ENCODE results near the gene ERF.

ERF gene

DNA sequence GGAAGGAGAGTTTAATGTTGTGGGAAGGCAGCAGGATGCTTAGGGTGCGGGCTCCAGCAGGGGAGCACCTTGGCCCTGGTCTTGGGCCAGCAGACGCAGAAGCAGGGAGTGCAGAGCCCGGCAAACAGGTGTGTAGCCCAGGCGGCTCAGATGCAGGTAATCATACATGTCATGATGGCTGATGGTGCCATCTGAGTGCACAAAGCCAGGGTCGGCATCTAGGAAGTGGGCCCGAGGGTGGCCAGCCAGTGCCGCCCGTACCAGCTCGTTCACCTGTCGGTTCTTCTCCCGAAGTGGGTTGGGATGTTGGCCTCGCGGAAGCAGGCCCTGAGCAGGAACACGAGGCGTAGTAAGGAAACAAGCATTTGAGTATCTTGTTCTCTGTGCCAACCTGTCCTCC, 42.1 kb upstream of the ERF start:
- Histone ChIP-seq H3K4me2 (ENCODE audit: low read length, poor library complexity, severe bottlenecking) (no peak overlapping the region), H2BK12ac (ENCODE audit: low read length in 2 of 2) (no peak overlapping the region), H3K9me3 (ENCODE audit: control insufficient read depth, low read length) (no peaks in the 10 kb centered on the region), H2BK15ac (ENCODE audit: low read depth, poor library complexity, severe bottlenecking) (no peak overlapping the region), H3K27me3 (ENCODE audit: control insufficient read depth in 1 of 2, insufficient read depth in 1 of 2, low read length in 2 of 2) (no peaks in the 10 kb centered on the region), H2BK120ac (ENCODE audit: low read depth, low read length) (no peak overlapping the region), H2AFZ (ENCODE audit: low read depth, low read length) (no peak overlapping the region), H3K9ac (ENCODE audit: low read length) (no peak overlapping the region), H4K91ac (ENCODE audit: low read length) (peak overlapping the region; percentile 5), H3K79me1 (replicated peaks; ENCODE audit: low read length, poor library complexity, severe bottlenecking) (peaks cover 19% of the 10 kb centered on the region), H3K36me3 (ENCODE audit: control insufficient read depth in 1 of 2, insufficient read depth in 2 of 2, low read depth in 1 of 2, low read length in 2 of 2) (peaks cover 49 to 57% of the 10 kb centered on the region in 2 experiments), H2BK5ac (ENCODE audit: low read depth, low read length, poor library complexity, severe bottlenecking) (no peak overlapping the region), H3K14ac (ENCODE audit: low read length in 2 of 2) (no peak overlapping the region), H3K18ac (ENCODE audit: low read depth in 1 of 2, low read length in 2 of 2) (no peak overlapping the region), H3K4me3 (ENCODE audit: insufficient read depth in 1 of 2, low read depth in 1 of 2, low read length in 2 of 2) (no peak overlapping the region), H2AK5ac (ENCODE audit: low read length, severe bottlenecking) (no peak overlapping the region), H3K4me1 (ENCODE audit: control insufficient read depth, insufficient read depth, low read depth, low read length) (peaks cover 12% of the 10 kb centered on the region), H3K23ac (ENCODE audit: low read length in 2 of 2) (no peak overlapping the region), H3K4ac (ENCODE audit: low read depth in 1 of 2, low read length in 2 of 2) (no peak overlapping the region), H4K8ac (ENCODE audit: low read length) (no peak overlapping the region), H3K27ac (ENCODE audit: low read length, poor library complexity, severe bottlenecking) (no peak overlapping the region)
- no peak for DNase-seq
- WGBS: 98% methylated on average over 11 of the region's 15 CpGs

DNA sequence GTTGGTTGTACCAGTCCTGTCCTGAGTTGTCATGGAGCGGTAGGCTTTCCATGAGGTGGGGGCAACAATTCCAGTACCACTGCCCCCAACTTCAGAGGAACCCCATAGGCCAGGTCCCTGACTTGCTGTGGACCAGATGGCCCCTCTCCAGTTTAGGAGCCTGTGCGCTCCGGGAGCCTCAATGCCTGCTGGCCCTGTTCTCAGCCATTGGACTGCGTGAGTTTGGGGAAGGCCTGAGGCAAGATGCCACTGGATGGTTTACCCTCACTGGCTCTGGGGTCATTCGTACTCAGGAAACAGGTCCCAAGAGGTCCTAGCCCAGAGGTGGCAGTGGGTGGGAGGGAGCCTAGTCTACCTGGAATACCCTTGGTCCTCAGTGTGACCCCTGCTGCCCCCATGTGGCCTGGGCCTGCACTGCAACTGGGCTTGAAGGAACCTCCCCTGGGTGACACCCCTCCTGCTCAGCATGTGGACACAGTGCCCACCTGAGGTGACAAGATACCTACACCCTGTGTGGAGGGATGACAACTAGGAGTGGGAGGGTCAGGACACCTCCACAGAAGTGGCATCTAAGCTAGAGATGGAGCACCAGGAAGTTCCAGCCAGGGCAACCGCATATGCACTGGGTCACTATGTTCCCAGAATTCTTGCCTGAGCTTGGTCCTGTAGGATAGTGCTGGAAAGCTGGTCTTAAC, 41.0 kb upstream of the ERF start:
- no peaks in the 10 kb centered on the region for H3K27me3 ChIP-seq (ENCODE audit: control insufficient read depth in 1 of 2, insufficient read depth in 1 of 2, low read length in 2 of 2)
- peaks cover 26% of the 10 kb centered on the region for H3K79me1 ChIP-seq (replicated peaks; ENCODE audit: low read length, poor library complexity, severe bottlenecking)
- H2BK120ac ChIP-seq (ENCODE audit: low read depth, low read length): no peak overlapping the region
- peaks cover 59 to 67% of the 10 kb centered on the region in 2 experiments for H3K36me3 ChIP-seq (ENCODE audit: control insufficient read depth in 1 of 2, insufficient read depth in 2 of 2, low read depth in 1 of 2, low read length in 2 of 2)
- H4K91ac ChIP-seq (ENCODE audit: low read length): no peak overlapping the region
- no peak overlapping the region for H3K14ac ChIP-seq (ENCODE audit: low read length in 2 of 2)
- no peak overlapping the region for H2BK15ac ChIP-seq (ENCODE audit: low read depth, poor library complexity, severe bottlenecking)
- H4K8ac ChIP-seq (ENCODE audit: low read length): no peak overlapping the region
- H3K18ac ChIP-seq (ENCODE audit: low read depth in 1 of 2, low read length in 2 of 2): no peak overlapping the region
- peaks cover 12% of the 10 kb centered on the region for H3K4me1 ChIP-seq (ENCODE audit: control insufficient read depth, insufficient read depth, low read depth, low read length)
- no peak overlapping the region for H2AFZ ChIP-seq (ENCODE audit: low read depth, low read length)
- H3K4me2 ChIP-seq (ENCODE audit: low read length, poor library complexity, severe bottlenecking): no peak overlapping the region
- H3K9me3 ChIP-seq (ENCODE audit: control insufficient read depth, low read length): no peaks in the 10 kb centered on the region
- H3K4ac ChIP-seq (ENCODE audit: low read depth in 1 of 2, low read length in 2 of 2): no peak overlapping the region
- no peak overlapping the region for H2BK12ac ChIP-seq (ENCODE audit: low read length in 2 of 2)
- H2AK5ac ChIP-seq (ENCODE audit: low read length, severe bottlenecking): no peak overlapping the region
- no peak overlapping the region for H3K4me3 ChIP-seq (ENCODE audit: insufficient read depth in 1 of 2, low read depth in 1 of 2, low read length in 2 of 2)
- peak; percentile 66 for DNase-seq
- H3K27ac ChIP-seq (ENCODE audit: low read length, poor library complexity, severe bottlenecking): no peak overlapping the region
- no peak overlapping the region for H3K9ac ChIP-seq (ENCODE audit: low read length)
- H2BK5ac ChIP-seq (ENCODE audit: low read depth, low read length, poor library complexity, severe bottlenecking): no peak overlapping the region
- whole genome bisulfite sequencing: 82% methylated on average over 6 of the region's 6 CpGs
- H3K23ac ChIP-seq (ENCODE audit: low read length in 2 of 2): no peak overlapping the region

DNA sequence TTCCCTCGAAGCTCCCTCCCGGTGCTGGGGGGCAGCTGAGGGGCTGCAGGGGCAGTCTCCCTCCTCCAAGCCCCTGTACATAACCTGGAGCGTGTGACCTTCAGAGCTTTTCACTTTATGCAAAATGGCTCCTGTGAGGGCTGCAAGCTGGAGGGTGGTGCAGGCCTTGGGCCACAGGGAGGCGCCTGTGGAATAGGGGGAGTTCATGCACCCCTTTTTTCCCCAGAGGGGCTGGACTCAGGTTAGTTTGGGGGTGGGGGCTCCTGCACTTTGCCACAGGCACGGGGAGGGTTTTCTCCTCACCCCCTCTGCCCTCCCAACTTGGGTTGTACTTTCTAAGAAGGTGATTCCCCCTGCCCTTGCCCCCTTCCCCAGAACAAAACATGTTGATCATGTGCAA, 40.4 kb upstream of the ERF start:
- H2BK120ac ChIP-seq (ENCODE audit: low read depth, low read length): no peak overlapping the region

DNA sequence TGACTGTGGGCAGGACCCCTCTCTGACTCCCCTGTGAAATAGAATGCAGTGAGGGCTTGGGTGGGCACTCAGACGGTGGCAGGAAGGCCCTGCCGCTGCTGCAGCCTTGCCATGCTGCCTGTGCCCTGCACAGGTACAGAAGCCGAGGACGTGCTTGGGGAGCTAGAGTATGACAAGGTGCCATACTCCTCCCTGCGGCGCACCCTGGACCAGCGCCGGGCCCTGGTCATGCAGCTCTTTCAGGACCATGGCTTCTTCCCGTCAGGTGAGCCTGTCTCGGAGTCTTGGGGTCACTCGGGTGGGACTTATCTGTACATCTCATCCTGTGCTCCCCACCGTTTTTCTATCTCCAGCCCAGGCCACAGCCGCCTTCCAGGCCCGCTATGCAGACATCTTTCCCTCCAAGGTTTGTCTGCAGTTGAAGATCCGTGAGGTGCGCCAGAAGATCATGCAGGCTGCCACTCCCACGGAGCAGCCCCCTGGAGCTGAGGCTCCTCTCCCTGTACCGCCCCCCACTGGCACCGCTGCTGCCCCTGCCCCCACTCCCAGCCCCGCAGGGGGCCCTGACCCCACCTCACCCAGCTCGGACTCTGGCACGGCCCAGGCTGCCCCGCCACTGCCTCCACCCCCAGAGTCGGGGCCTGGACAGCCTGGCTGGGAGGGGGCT, 39.7 kb upstream of the ERF start:
- H3K4me2 ChIP-seq (ENCODE audit: low read length, poor library complexity, severe bottlenecking): no peak overlapping the region
- no peak overlapping the region for H2BK12ac ChIP-seq (ENCODE audit: low read length in 2 of 2)
- 95% methylated on average over 22 of the region's 24 CpGs for WGBS
- H3K27me3 ChIP-seq (ENCODE audit: control insufficient read depth in 1 of 2, insufficient read depth in 1 of 2, low read length in 2 of 2): no peaks in the 10 kb centered on the region
- no peak overlapping the region for H3K4me3 ChIP-seq (ENCODE audit: insufficient read depth in 1 of 2, low read depth in 1 of 2, low read length in 2 of 2)
- H3K9ac ChIP-seq (ENCODE audit: low read length): no peak overlapping the region
- no peak overlapping the region for H2BK120ac ChIP-seq (ENCODE audit: low read depth, low read length)
- no peak overlapping the region for H3K4ac ChIP-seq (ENCODE audit: low read depth in 1 of 2, low read length in 2 of 2)
- no peak overlapping the region for H2BK15ac ChIP-seq (ENCODE audit: low read depth, poor library complexity, severe bottlenecking)
- H4K8ac ChIP-seq (ENCODE audit: low read length): no peak overlapping the region
- H2BK5ac ChIP-seq (ENCODE audit: low read depth, low read length, poor library complexity, severe bottlenecking): no peak overlapping the region
- peaks cover 14% of the 10 kb centered on the region for H3K4me1 ChIP-seq (ENCODE audit: control insufficient read depth, insufficient read depth, low read depth, low read length)
- no peak overlapping the region for H2AK5ac ChIP-seq (ENCODE audit: low read length, severe bottlenecking)
- no peak for DNase-seq
- no peak overlapping the region for H3K18ac ChIP-seq (ENCODE audit: low read depth in 1 of 2, low read length in 2 of 2)
- peaks cover 73 to 77% of the 10 kb centered on the region in 2 experiments for H3K36me3 ChIP-seq (ENCODE audit: control insufficient read depth in 1 of 2, insufficient read depth in 2 of 2, low read depth in 1 of 2, low read length in 2 of 2)
- peaks cover 37% of the 10 kb centered on the region for H3K79me1 ChIP-seq (replicated peaks; ENCODE audit: low read length, poor library complexity, severe bottlenecking)
- H2AFZ ChIP-seq (ENCODE audit: low read depth, low read length): no peak overlapping the region
- no peak overlapping the region for H3K27ac ChIP-seq (ENCODE audit: low read length, poor library complexity, severe bottlenecking)
- no peak overlapping the region for H3K14ac ChIP-seq (ENCODE audit: low read length in 2 of 2)
- H3K9me3 ChIP-seq (ENCODE audit: control insufficient read depth, low read length): no peaks in the 10 kb centered on the region
- no peak overlapping the region for H3K23ac ChIP-seq (ENCODE audit: low read length in 2 of 2)
- no peak overlapping the region for H4K91ac ChIP-seq (ENCODE audit: low read length)

More for the DNA sequence above, 40.4 kb upstream of the ERF start:
- no peak overlapping the region for H3K4ac ChIP-seq (ENCODE audit: low read depth in 1 of 2, low read length in 2 of 2)
- no peak overlapping the region for H3K4me3 ChIP-seq (ENCODE audit: insufficient read depth in 1 of 2, low read depth in 1 of 2, low read length in 2 of 2)
- no peaks in the 10 kb centered on the region for H3K27me3 ChIP-seq (ENCODE audit: control insufficient read depth in 1 of 2, insufficient read depth in 1 of 2, low read length in 2 of 2)
- H3K4me1 ChIP-seq (ENCODE audit: control insufficient read depth, insufficient read depth, low read depth, low read length): peaks cover 14% of the 10 kb centered on the region
- no peak overlapping the region for H3K9ac ChIP-seq (ENCODE audit: low read length)
- no peak overlapping the region for H2AFZ ChIP-seq (ENCODE audit: low read depth, low read length)
- no peak overlapping the region for H3K4me2 ChIP-seq (ENCODE audit: low read length, poor library complexity, severe bottlenecking)
- no peak overlapping the region for H2AK5ac ChIP-seq (ENCODE audit: low read length, severe bottlenecking)
- 79% methylated on average over 5 of the region's 5 CpGs for WGBS
- no peak overlapping the region for H2BK12ac ChIP-seq (ENCODE audit: low read length in 2 of 2)
- H3K27ac ChIP-seq (ENCODE audit: low read length, poor library complexity, severe bottlenecking): no peak overlapping the region
- no peak overlapping the region for H4K91ac ChIP-seq (ENCODE audit: low read length)
- H3K18ac ChIP-seq (ENCODE audit: low read depth in 1 of 2, low read length in 2 of 2): no peak overlapping the region
- H2BK5ac ChIP-seq (ENCODE audit: low read depth, low read length, poor library complexity, severe bottlenecking): no peak overlapping the region
- H3K9me3 ChIP-seq (ENCODE audit: control insufficient read depth, low read length): no peaks in the 10 kb centered on the region
- peaks cover 31% of the 10 kb centered on the region for H3K79me1 ChIP-seq (replicated peaks; ENCODE audit: low read length, poor library complexity, severe bottlenecking)
- H2BK15ac ChIP-seq (ENCODE audit: low read depth, poor library complexity, severe bottlenecking): no peak overlapping the region
- peaks cover 66 to 74% of the 10 kb centered on the region in 2 experiments for H3K36me3 ChIP-seq (ENCODE audit: control insufficient read depth in 1 of 2, insufficient read depth in 2 of 2, low read depth in 1 of 2, low read length in 2 of 2)
- H3K14ac ChIP-seq (ENCODE audit: low read length in 2 of 2): no peak overlapping the region
- H3K23ac ChIP-seq (ENCODE audit: low read length in 2 of 2): no peak overlapping the region
- DNase-seq: no peak
- H4K8ac ChIP-seq (ENCODE audit: low read length): no peak overlapping the region

Data from mesenchymal stem cell (in vitro differentiated cells and primary cell).